GM10266 (cell line): ENCODE data around the gene SP7.
"Not testable (repeated sequence)": the region's sequence is repeated elsewhere in the genome, so short reads cannot be mapped to it uniquely, and the experiment has no call there.

Source experiments
- DNase-seq: peaks from one replicate; pipeline ENCODE4 v3.0.0; 2012; ENCODE audit errors: extremely low spot score
- CTCF ChIP-seq: IDR thresholded peaks from 2 replicates; pipeline ENCODE4 v1.5.1; 2012; ENCODE audit warnings: mild to moderate bottlenecking, low read depth; ENCODE audit not compliant: control insufficient read depth, insufficient read depth; ENCODE audit errors: missing control alignments

The SP7 gene

DNA sequence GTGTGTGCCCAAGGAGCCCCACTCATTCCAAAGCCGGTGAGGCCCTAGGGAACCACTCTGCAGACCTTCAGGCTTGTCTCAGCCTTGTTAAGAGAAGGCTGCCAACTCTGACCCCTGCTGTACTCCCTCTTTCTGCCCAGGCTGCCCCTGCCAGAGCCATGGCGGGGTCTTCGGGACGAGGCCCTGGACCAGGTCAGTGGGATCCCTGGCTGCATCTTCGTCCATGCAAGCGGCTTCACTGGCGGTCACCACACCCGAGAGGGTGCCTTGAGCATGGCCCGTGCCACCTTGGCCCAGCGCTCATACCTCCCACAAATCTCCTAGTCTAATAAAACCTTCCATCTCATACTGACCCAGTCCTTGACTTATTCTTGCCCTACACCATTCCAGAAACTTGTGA is 29.3 kb downstream of the SP7 start:
- no peak for TF ChIP-seq CTCF
- DNase-seq: no peak

DNA sequence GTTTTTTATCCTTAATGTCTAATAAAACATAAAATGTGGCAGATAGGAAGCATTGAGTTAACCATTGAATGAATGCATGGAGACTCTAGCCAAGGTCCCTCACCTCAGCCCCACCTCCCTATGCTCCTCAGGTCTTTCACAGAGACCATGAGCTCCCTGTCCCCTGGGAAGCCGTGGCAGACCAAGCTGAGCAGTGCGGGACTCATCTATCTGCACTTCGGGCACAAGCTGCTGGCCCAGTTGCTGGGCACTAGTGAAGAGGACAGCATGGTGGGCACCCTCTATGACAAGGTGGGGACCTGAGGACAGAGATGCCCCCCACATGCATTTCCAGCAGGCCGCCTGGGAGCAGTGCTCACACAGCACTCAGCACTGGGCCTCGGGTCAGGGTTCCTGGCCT is 33.3 kb downstream of the SP7 start:
- DNase-seq: no peak

DNA sequence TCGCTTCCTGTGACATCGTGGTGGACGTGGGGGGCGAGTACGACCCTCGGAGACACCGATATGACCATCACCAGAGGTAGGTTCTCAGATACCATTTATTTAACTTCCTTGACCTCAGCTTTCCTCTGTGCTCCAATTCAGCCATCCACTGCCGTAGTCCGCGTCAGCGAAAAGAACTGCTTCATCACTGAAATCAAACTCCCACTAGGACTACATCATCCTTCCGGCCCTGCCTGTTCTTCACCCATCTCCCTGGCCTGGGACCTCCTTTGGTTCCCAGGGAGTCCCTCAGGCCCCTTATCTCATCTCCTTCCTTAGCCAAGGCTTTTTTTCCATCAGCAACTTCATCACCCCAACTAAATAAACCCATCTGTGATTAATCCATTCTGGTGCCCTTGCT is 36.0 kb downstream of the SP7 start:
- no peak for DNase-seq
- no peak for TF ChIP-seq CTCF

More for the DNA sequence above, 33.3 kb downstream of the SP7 start:
- TF ChIP-seq CTCF: no peak

GRCh38 chr12:53299454-53300180 is 36.5 kb downstream of the SP7 start, which contains the start of gene MYG1:
MYG1 (plus strand) TSS chr12:53299695; CDS start chr12:53299738, 43 bp downstream.
- TF ChIP-seq CTCF: no peak
- peak; percentile 82 for DNase-seq

GRCh38 chr12:53299101-53299453 is 37.1 kb downstream of the SP7 start:
- no peak for TF ChIP-seq CTCF
- DNase-seq: no peak

DNA sequence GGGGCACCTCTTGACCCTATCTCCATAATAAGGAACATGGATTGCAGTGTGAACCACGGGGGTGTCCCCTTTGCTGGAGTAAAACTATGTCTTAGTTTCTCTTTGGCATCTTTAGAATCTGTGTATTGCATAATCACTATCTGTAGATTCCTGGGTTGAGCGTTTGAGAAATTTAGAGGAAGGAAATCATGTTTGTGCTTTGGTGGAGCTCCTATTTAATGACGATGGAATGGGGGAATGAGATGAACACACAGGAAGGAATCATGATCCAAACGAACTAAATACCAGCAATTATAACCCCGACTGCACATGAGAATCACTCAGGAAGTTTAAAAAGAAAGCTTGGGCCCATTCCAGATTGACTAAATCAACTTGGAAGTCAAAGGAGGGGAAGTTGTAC is 38.0 kb downstream of the SP7 start:
- no peak for TF ChIP-seq CTCF
- DNase-seq: no peak

GRCh38 chr12:53297106-53297505 is 39.0 kb downstream of the SP7 start:
- not testable (repeated sequence) for DNase-seq

- no peak for DNase-seq
- TF ChIP-seq CTCF: no peak
These were observed 40.3 kb downstream of the SP7 start for GRCh38 chr12:53295891-53296219.
